Mesendoderm (in vitro differentiated cells): ENCODE results near the gene ADA.

Experiments used
- DNase-seq: peaks from one replicate; pipeline ENCODE4 v3.0.0; 2013
- H2AK5ac ChIP-seq: 2 replicates; pipeline ENCODE4 v1.6.1; 2013; ENCODE audit warnings: low read length, inconsistent platforms
- H2BK120ac ChIP-seq: 2 replicates; pipeline ENCODE4 v1.6.1; 2013; ENCODE audit warnings: low read depth, mild to moderate bottlenecking, low read length, moderate library complexity, mixed read lengths
- H2BK15ac ChIP-seq: replicated peaks from 2 replicates; pipeline ENCODE4 v1.6.1; 2013; ENCODE audit warnings: low read depth, mild to moderate bottlenecking, moderate library complexity
- H2BK5ac ChIP-seq: 2 replicates; pipeline ENCODE4 v1.6.1; 2013; ENCODE audit warnings: low read length, inconsistent platforms
- H3K18ac ChIP-seq: 2 replicates; pipeline ENCODE4 v1.6.1; 2013; ENCODE audit warnings: mild to moderate bottlenecking, low read length, mixed read lengths
- H3K23ac ChIP-seq: one replicate; pipeline ENCODE4 v1.6.1; 2013; ENCODE audit warnings: low read length
- H3K27ac ChIP-seq: 2 replicates; pipeline ENCODE4 v1.5.1; 2013; ENCODE audit warnings: low read depth, mild to moderate bottlenecking, inconsistent platforms, low read length, moderate library complexity
- H3K27me3 ChIP-seq: 2 replicates; pipeline ENCODE4 v1.6.1; 2013; ENCODE audit warnings: low read length, control low read depth, mild to moderate bottlenecking, inconsistent platforms; ENCODE audit not compliant: insufficient read depth, poor library complexity
- H3K36me3 ChIP-seq: 2 replicates; pipeline ENCODE4 v1.6.1; 2013; ENCODE audit warnings: low read length, inconsistent platforms; ENCODE audit not compliant: control insufficient read depth, insufficient read depth
- H3K4ac ChIP-seq: one replicate; pipeline ENCODE4 v1.6.1; 2013; ENCODE audit warnings: low read depth, mild to moderate bottlenecking, low read length, moderate library complexity
- H3K4me1 ChIP-seq: 2 replicates; pipeline ENCODE4 v1.6.1; 2013; ENCODE audit warnings: low read depth, low read length, inconsistent platforms; ENCODE audit not compliant: control insufficient read depth
- H3K4me2 ChIP-seq: 2 replicates; pipeline ENCODE4 v1.6.1; 2013; ENCODE audit warnings: low read length
- H3K4me3 ChIP-seq: 2 replicates; pipeline ENCODE4 v1.5.1; 2013; ENCODE audit warnings: mild to moderate bottlenecking, low read length
- H3K56ac ChIP-seq: one replicate; pipeline ENCODE4 v1.6.1; 2013; ENCODE audit warnings: low read length
- H3K79me1 ChIP-seq: 2 replicates; pipeline ENCODE4 v1.6.1; 2013; ENCODE audit warnings: low read length, inconsistent platforms
- H3K79me2 ChIP-seq: 2 replicates; pipeline ENCODE4 v1.6.1; 2013; ENCODE audit warnings: mild to moderate bottlenecking, low read length; ENCODE audit not compliant: control insufficient read depth, insufficient read depth
- H3K9ac ChIP-seq: 2 replicates; pipeline ENCODE4 v1.6.1; 2013; ENCODE audit warnings: low read length, inconsistent platforms
- H4K5ac ChIP-seq: one replicate; pipeline ENCODE4 v1.6.1; 2013; ENCODE audit warnings: low read length
- H4K8ac ChIP-seq: one replicate; pipeline ENCODE4 v1.6.1; 2013; ENCODE audit warnings: low read depth, mild to moderate bottlenecking, control low read depth, low read length, moderate library complexity
- WGBS: extraction: QIAGEN DNeasy Blood & Tissue Kit; methylation state at CpG from one replicate; pipeline ENCODE4 v1.1.7; 2013; ENCODE audit warnings: low lambda C conversion rate, missing lambda C conversion rate; ENCODE audit not compliant: insufficient coverage; ENCODE audit errors: extremely low coverage; 5-methylcytosine and 5-hydroxymethylcytosine counted together

ADA gene

DNA sequence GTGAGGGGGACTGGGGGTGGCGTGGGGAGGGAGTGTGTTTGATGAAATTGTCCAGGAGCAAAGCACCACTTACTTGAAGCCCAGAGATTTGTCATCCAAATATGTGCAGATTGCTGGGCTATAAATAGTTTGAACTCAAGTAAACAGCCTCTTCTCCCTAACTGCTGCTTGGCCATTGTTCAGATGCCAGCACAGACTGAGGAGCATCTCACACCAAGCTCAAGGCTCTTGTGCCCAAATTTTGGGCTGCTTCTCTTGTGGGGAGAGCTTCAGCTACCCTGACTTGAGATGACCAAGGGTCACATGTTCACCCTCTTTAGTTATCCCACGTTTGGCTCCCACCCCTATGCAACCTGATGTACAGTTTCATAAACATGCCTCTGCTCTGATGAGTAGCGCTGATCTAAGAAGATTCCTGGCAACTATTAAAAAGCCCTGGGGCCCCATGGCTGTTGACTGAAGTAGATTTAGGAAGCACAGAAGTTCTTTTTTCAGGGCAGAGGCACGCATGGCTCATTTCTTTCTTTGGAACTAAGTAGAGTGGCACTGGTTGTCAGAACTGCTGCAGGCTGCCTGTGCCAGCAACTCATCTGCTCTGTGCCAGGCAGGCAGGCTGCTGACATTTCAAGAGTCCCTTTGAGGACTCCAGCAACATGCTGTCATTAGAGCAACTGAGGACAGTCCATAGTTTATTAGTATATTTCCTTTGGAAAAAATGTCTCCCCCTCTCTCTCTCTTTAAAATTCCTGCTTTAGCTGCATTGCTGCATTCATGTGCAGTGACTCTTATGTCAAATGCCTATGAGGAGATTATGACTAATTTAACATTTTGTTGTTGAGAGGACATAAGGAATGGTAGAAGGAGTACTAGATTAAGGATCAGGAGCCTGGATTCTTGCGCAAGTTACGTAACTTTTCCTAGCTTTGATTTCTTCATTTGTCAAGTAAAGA is 78.7 kb downstream of the ADA start:
- no peak overlapping the region for H3K18ac ChIP-seq
- H3K4ac ChIP-seq: no peak overlapping the region
- no peak overlapping the region for H2BK5ac ChIP-seq
- no CpG with 5 or more reads among the region's 6 CpGs for WGBS
- no peaks in the 10 kb centered on the region for H3K4me1 ChIP-seq
- H3K4me2 ChIP-seq: no peak overlapping the region
- H3K27ac ChIP-seq: no peak overlapping the region
- no peak overlapping the region for H2AK5ac ChIP-seq
- no peak overlapping the region for H3K9ac ChIP-seq
- peak overlapping the region; percentile 34 for H2BK120ac ChIP-seq
- H3K79me2 ChIP-seq: no peaks in the 10 kb centered on the region
- H4K5ac ChIP-seq: no peak overlapping the region
- no peaks in the 10 kb centered on the region for H3K36me3 ChIP-seq
- H3K4me3 ChIP-seq: no peak overlapping the region
- peak overlapping the region; percentile 81 for H4K8ac ChIP-seq
- no peak overlapping the region for H3K56ac ChIP-seq
- H3K23ac ChIP-seq: no peak overlapping the region
- DNase-seq: no peak
- peaks cover 1% of the 10 kb centered on the region for H3K79me1 ChIP-seq
- no peak overlapping the region for H2BK15ac ChIP-seq
- H3K27me3 ChIP-seq: no peaks in the 10 kb centered on the region

DNA sequence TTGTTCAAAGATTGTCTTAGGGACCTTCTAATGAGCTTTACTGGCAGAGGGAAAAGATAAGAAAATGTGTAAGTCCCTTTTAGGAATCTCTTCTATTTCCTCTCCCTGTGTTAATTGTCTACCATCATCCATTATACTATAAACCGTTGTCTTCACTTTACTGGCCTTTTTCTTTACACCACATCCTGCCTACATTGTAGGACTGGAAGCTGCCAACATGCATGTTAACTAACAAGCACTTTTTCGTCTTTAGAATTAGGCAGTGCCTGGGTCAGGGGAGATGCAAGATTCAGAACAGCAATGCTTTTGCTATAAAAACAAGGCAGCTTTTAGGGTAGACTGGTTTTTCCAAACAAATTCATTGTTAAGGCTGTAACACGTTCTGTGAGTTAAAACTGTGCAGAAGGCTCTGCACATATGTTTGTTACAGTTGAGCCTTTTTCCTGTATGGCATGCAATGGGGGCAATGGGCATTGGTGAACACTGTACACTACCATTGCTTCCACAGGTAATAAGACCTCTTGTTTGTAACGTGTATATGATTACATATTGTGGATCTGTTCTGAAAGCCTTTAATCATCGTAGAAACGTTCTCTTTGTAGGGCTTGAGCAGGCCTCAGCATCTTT is 80.0 kb downstream of the ADA start:
- Histone ChIP-seq H3K4me1 (no peaks in the 10 kb centered on the region), H3K9ac (no peak overlapping the region), H3K56ac (no peak overlapping the region), H3K4ac (no peak overlapping the region), H3K27me3 (no peaks in the 10 kb centered on the region), H4K8ac (no peak overlapping the region), H2BK120ac (no peak overlapping the region), H3K79me2 (no peaks in the 10 kb centered on the region), H4K5ac (no peak overlapping the region), H2BK5ac (no peak overlapping the region), H3K36me3 (no peaks in the 10 kb centered on the region), H3K79me1 (peaks cover 3% of the 10 kb centered on the region), H2BK15ac (no peak overlapping the region), H3K4me3 (no peak overlapping the region), H3K18ac (no peak overlapping the region), H3K27ac (no peak overlapping the region), H3K4me2 (no peak overlapping the region), H2AK5ac (no peak overlapping the region), H3K23ac (no peak overlapping the region)
- no CpG with 5 or more reads among the region's 6 CpGs for WGBS
- no peak for DNase-seq

DNA sequence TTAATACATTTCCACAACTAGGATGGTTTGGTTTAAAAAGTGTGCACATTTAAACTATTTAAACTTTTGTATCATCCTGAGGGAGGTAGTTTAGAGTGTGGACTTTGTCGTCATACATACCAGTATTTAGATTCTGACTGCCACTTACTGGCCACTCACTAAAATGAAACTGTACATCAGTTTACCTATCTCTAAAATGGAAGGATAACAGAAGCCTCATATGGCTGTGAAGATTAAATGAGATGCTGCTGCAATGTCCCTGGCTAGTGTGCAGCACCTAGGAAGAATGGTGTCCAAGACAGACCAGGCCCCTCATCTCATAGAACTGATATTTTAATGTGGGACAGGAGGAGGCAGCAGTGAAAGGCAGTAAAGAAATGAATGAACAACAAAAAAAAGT is 81.1 kb downstream of the ADA start:
- H3K18ac ChIP-seq: no peak overlapping the region
- WGBS: no CpG with 5 or more reads among the region's 1 CpG
- H2AK5ac ChIP-seq: no peak overlapping the region
- H3K9ac ChIP-seq: no peak overlapping the region
- H3K27ac ChIP-seq: no peak overlapping the region
- DNase-seq: no peak
- H3K4me2 ChIP-seq: no peak overlapping the region
- no peak overlapping the region for H3K56ac ChIP-seq
- H2BK15ac ChIP-seq: no peak overlapping the region
- peaks cover 3% of the 10 kb centered on the region for H3K79me1 ChIP-seq
- H4K5ac ChIP-seq: no peak overlapping the region
- H3K36me3 ChIP-seq: no peaks in the 10 kb centered on the region
- H3K23ac ChIP-seq: no peak overlapping the region
- H3K4ac ChIP-seq: no peak overlapping the region
- H3K4me1 ChIP-seq: no peaks in the 10 kb centered on the region
- no peaks in the 10 kb centered on the region for H3K27me3 ChIP-seq
- H3K4me3 ChIP-seq: no peak overlapping the region
- H4K8ac ChIP-seq: no peak overlapping the region
- peak overlapping the region; percentile 23 for H2BK5ac ChIP-seq
- no peak overlapping the region for H2BK120ac ChIP-seq
- H3K79me2 ChIP-seq: no peaks in the 10 kb centered on the region
